Lower leg skin (tissue), 3 donors: ENCODE data around the gene ITGA2B.
"Not testable (repeated sequence)": the region's sequence is repeated elsewhere in the genome, so short reads cannot be mapped to it uniquely, and the experiment has no call there.

Source experiments
- CTCF ChIP-seq, 3 donors: fragments of 450-650 bp; IDR thresholded peaks; one replicate each; pipeline ENCODE4 v1.5.1; 2016; ENCODE audit warnings: antibody characterized with exemption in 3 of 3, mild to moderate bottlenecking in 3 of 3, moderate library complexity in 2 of 3
- POLR2A ChIP-seq, 2 donors: fragments of 450-650 bp; IDR thresholded peaks; one replicate each; pipeline ENCODE4 v1.6.1; 2016 to 2017; ENCODE audit warnings: antibody characterized with exemption in 2 of 2, mild to moderate bottlenecking in 1 of 2, moderate library complexity in 1 of 2

GRCh38 chr17:44394112-44394511 lies 4.7 kb upstream of the ITGA2B start:
- not testable (repeated sequence) for TF ChIP-seq POLR2A, CTCF (IDR thresholded peaks at IDR 0.05)
